GM13976 (cell line): Measurements from ENCODE around the gene PLPP7.

Source experiments
- DNase-seq: peaks from one replicate; pipeline ENCODE4 v3.0.0; 2012; ENCODE audit warnings: low spot score
- CTCF ChIP-seq: IDR thresholded peaks from 2 replicates; pipeline ENCODE4 v1.5.1; 2012; ENCODE audit warnings: borderline replicate concordance, mild to moderate bottlenecking; ENCODE audit not compliant: insufficient read depth; ENCODE audit errors: extremely low read depth, missing control alignments, control extremely low read depth
- in situ Hi-C: fragments of 300-500 bp; cut with MboI; formaldehyde crosslinking; loops from one replicate; pipeline ENCODE4 v1.12.0; 2022; ENCODE audit warnings: low sequenced_read_pairs, mixed read lengths, inconsistent platforms; ENCODE audit not compliant: unreplicated experiment

The PLPP7 gene

GRCh38 chr9:131318231-131319085, 28.9 kb downstream of the PLPP7 start:
- in situ Hi-C loops = no loop called here
- DNase-seq = no peak

DNA sequence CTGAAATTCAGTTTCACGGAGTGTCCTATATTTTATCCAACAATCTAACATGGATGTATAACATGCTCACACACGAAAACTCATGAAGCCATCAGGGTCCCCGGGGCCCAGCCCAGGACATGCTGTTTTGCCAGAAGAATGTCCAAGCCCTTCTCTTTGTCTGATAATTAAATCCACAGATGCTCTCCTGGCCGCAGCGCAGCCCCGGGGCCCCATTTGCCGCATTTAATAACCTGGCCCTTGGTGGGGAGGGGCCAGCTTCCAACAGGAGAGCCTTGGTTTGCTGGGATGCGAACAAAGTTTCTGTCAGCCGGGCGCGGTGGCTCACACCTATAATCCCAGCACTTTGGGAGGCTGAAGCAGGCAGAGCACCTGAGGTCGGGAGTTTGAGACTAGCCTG, 30.0 kb downstream of the PLPP7 start:
- DNase-seq = no peak
- no peak for TF ChIP-seq CTCF
- in situ Hi-C loops = no loop called here

More at GRCh38 chr9:131318231-131319085, 28.9 kb downstream of the PLPP7 start:
- no peak for TF ChIP-seq CTCF

DNA sequence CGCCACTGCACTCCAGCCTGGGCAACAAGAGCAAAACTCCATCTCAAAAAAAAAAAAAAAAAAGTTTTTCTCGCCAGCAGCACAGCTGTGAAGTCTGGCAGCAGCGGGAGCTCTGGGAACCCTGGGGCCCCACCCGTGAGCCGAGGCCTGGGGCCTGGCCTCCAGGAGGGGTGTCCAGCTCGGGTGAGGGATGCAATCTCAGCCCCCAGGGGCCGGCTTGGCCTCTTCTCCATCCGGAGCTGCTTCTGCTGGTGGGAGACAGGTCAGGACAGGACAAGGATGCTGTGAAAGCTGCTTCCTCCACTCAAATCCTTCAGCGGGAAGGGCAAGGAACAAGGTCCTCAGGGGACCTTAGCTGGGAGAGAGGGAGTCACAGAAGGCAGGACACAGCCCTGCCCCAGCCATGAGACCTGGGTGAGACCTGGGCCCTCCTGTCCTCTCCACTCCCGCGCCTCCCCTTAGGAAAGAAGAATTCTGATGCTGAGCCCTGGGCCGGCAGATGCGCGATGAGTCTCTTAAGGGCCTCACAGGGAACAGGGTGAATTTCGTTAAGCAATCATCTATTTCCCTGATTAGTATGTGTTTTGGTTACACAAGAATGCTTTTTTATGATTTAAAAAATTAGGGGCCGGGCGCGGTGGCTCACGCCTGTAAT, 30.6 kb downstream of the PLPP7 start:
- in situ Hi-C loops = no loop called here
- TF ChIP-seq CTCF = no peak
- DNase-seq = no peak

GRCh38 chr9:131323629-131324028, 34.1 kb downstream of the PLPP7 start:
- no peak for DNase-seq
- TF ChIP-seq CTCF = no peak
- in situ Hi-C loops = no loop called here

GRCh38 chr9:131324736-131325679, 35.5 kb downstream of the PLPP7 start:
- in situ Hi-C loops = no loop called here
- no peak for TF ChIP-seq CTCF

DNA sequence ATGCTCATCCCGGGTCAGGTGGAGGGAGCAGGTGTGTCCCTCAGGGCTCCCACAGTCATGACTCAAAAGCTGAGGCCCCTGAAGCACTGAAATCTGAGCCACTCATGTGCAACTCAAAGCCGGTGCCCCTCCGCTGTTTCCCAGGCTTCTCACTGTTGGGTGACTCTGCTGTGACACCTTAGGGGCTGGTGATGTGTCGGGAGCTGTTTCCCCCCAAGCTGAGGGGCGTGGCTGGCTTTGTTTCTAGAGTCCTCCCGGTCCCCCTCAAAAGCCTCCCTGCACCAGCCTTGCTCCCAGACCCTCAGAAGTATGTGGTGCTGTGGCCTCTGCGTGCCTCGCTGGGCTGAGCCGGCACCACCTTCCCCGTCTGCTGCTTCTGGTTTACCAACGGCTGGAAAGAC, 39.7 kb downstream of the PLPP7 start:
- no peak for TF ChIP-seq CTCF
- no peak for DNase-seq
- in situ Hi-C loops = no loop called here

More at GRCh38 chr9:131324736-131325679, 35.5 kb downstream of the PLPP7 start:
- no peak for DNase-seq
